ENCODE results near the gene SLCO2A1.

Gene SLCO2A1

DNA sequence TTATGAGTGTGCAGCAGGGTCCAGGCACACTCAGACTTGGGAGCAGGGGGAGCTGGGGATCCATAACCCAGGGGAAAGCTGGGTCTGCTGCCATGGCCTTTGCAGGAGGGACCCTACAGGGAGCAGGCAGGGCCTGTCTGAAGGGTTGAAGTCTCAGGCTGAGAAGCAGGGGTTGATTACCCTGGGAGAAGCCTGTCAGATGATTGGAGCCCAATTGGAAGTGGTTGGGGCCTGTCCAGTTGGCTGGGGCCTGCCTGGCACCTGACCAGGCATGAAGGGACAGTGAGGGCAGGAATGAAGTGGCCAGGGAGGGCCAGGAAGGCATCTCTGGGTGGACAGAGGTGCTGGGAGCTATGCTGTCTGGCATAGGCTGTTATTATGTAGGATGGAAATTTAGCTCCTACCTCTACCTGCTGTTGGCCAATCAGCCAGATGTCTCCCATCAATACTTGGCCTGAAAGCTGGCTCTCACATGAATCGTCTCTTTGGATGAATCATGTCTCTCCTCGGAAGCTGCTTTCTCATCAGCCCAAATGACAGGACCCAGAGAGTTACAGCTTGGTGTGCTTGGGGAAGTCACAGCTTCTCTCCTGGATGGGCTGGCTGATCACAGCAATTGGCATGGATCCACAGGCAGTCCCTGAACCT is 27.4 kb upstream of the SLCO2A1 start:
- Histone ChIP-seq H3K4me3 (ENCODE audit: low read depth, low read length) (no peak overlapping the region), H3K9me3 (ENCODE audit: control insufficient read depth, insufficient read depth, low read depth, low read length) (no peaks in the 10 kb centered on the region), H3K27ac (ENCODE audit: extremely low read depth, low read depth, low read length) (no peak overlapping the region), H3K4me1 (ENCODE audit: control insufficient read depth, insufficient read depth, low read length) (no peaks in the 10 kb centered on the region), H3K36me3 (ENCODE audit: control insufficient read depth in 2 of 2, insufficient read depth in 1 of 2, low read length in 2 of 2) (no peaks in the 10 kb centered on the region)
- POLR2A ChIA-PET, result no interaction called here
- CTCF ChIA-PET, result interaction anchor here (1.2 kb wide), 1 partner anchor 126 kb away, joined by 4 read pairs; no protein-coding TSS in a partner anchor
- TF ChIP-seq ZNF146 (tag by site-specific recombination; IDR thresholded peaks at IDR 0.05) (no peak), HOXA7 (CRISPR knock-in tag; IDR thresholded peaks at IDR 0.05; ENCODE audit: borderline replicate concordance) (no peak), ZNF221 (tag by site-specific recombination; IDR thresholded peaks at IDR 0.05; ENCODE audit: borderline replicate concordance) (no peak), ZNF701 (tag by site-specific recombination; IDR thresholded peaks at IDR 0.05) (no peak), ZNF626 (tag by site-specific recombination; IDR thresholded peaks at IDR 0.05) (no peak), RBAK (tag by site-specific recombination; IDR thresholded peaks at IDR 0.05) (no peak), ZNF140 (tag by site-specific recombination; IDR thresholded peaks at IDR 0.05) (no peak), MZF1 (tag by site-specific recombination; IDR thresholded peaks at IDR 0.05; ENCODE audit: borderline replicate concordance) (no peak), TCF7L2 (IDR thresholded peaks at IDR 0.05; ENCODE audit: borderline replicate concordance, low read depth, low read length) (no peak), ZNF2 (tag by site-specific recombination; IDR thresholded peaks at IDR 0.05) (no peak), ZNF211 (tag by site-specific recombination; IDR thresholded peaks at IDR 0.05; ENCODE audit: low read depth) (no peak), ZNF138 (tag by site-specific recombination; IDR thresholded peaks at IDR 0.05; ENCODE audit: borderline replicate concordance) (no peak)
- TF ChIP-seq, protein P1, sequence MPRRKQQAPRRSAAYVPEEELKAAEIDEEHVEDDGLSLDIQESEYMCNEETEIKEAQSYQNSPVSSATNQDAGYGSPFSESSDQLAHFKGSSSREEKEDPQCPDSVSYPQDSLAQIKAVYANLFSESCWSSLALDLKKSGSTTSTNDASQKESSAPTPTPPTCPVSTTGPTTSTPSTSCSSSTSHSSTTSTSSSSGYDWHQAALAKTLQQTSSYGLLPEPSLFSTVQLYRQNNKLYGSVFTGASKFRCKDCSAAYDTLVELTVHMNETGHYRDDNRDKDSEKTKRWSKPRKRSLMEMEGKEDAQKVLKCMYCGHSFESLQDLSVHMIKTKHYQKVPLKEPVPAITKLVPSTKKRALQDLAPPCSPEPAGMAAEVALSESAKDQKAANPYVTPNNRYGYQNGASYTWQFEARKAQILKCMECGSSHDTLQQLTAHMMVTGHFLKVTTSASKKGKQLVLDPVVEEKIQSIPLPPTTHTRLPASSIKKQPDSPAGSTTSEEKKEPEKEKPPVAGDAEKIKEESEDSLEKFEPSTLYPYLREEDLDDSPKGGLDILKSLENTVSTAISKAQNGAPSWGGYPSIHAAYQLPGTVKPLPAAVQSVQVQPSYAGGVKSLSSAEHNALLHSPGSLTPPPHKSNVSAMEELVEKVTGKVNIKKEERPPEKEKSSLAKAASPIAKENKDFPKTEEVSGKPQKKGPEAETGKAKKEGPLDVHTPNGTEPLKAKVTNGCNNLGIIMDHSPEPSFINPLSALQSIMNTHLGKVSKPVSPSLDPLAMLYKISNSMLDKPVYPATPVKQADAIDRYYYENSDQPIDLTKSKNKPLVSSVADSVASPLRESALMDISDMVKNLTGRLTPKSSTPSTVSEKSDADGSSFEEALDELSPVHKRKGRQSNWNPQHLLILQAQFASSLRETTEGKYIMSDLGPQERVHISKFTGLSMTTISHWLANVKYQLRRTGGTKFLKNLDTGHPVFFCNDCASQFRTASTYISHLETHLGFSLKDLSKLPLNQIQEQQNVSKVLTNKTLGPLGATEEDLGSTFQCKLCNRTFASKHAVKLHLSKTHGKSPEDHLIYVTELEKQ (tag by site-specific recombination; IDR thresholded peaks at IDR 0.05; ENCODE audit: borderline replicate concordance), result no peak
- TF ChIP-seq, protein P2, sequence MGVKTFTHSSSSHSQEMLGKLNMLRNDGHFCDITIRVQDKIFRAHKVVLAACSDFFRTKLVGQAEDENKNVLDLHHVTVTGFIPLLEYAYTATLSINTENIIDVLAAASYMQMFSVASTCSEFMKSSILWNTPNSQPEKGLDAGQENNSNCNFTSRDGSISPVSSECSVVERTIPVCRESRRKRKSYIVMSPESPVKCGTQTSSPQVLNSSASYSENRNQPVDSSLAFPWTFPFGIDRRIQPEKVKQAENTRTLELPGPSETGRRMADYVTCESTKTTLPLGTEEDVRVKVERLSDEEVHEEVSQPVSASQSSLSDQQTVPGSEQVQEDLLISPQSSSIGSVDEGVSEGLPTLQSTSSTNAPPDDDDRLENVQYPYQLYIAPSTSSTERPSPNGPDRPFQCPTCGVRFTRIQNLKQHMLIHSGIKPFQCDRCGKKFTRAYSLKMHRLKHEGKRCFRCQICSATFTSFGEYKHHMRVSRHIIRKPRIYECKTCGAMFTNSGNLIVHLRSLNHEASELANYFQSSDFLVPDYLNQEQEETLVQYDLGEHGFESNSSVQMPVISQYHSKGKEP (tag by site-specific recombination; IDR thresholded peaks at IDR 0.05), result no peak

DNA sequence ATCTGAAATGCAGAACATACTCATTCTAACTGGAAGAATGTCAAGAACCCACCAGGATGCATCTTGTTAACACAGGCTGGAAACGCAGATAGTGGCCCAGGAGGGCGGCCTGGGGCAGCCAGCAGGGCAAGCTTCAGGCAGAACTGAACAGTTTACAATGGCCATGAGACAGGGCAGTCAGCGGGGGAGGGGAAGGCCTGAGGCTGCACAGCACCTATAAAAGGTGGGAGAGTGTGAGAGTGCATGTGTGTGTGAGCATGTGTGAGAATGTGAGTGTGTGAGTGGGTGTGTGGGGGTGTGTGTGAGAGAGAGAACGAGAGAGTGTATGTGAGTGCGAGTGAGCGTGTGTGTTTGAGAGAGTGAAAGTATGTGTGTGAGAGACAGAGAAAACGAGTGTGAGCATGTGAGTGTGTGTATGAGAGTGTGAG is 26.8 kb upstream of the SLCO2A1 start:
- Histone ChIP-seq H3K27ac (ENCODE audit: extremely low read depth, low read depth, low read length) (no peak overlapping the region), H3K4me1 (ENCODE audit: control insufficient read depth, insufficient read depth, low read length) (no peaks in the 10 kb centered on the region), H3K9me3 (ENCODE audit: control insufficient read depth, insufficient read depth, low read depth, low read length) (no peaks in the 10 kb centered on the region), H3K4me3 (ENCODE audit: low read depth, low read length) (no peak overlapping the region), H3K36me3 (ENCODE audit: control insufficient read depth in 2 of 2, insufficient read depth in 1 of 2, low read length in 2 of 2) (no peaks in the 10 kb centered on the region)
- POLR2A ChIA-PET, result no interaction called here
- CTCF ChIA-PET, result no interaction called here
- TF ChIP-seq, protein P3, sequence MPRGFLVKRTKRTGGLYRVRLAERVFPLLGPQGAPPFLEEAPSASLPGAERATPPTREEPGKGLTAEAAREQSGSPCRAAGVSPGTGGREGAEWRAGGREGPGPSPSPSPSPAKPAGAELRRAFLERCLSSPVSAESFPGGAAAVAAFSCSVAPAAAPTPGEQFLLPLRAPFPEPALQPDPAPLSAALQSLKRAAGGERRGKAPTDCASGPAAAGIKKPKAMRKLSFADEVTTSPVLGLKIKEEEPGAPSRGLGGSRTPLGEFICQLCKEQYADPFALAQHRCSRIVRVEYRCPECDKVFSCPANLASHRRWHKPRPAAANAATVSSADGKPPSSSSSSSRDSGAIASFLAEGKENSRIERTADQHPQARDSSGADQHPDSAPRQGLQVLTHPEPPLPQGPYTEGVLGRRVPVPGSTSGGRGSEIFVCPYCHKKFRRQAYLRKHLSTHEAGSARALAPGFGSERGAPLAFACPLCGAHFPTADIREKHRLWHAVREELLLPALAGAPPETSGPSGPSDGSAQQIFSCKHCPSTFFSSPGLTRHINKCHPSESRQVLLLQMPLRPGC (tag by site-specific recombination; IDR thresholded peaks at IDR 0.05), result no peak
- peak; percentile 88 for TF ChIP-seq ZFHX2 (tag by site-specific recombination; conservative IDR thresholded peaks at IDR 0.05)
- peak; percentile 68 for TF ChIP-seq ZIC2 (tag by site-specific recombination; IDR thresholded peaks at IDR 0.05)
- TF ChIP-seq, protein P4, sequence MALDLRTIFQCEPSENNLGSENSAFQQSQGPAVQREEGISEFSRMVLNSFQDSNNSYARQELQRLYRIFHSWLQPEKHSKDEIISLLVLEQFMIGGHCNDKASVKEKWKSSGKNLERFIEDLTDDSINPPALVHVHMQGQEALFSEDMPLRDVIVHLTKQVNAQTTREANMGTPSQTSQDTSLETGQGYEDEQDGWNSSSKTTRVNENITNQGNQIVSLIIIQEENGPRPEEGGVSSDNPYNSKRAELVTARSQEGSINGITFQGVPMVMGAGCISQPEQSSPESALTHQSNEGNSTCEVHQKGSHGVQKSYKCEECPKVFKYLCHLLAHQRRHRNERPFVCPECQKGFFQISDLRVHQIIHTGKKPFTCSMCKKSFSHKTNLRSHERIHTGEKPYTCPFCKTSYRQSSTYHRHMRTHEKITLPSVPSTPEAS (tag by site-specific recombination; IDR thresholded peaks at IDR 0.05), result 0 out of 2 replicates have a peak, but pooled peaks have one; percentile 27
- no peak for TF ChIP-seq ZBTB1 (tag by site-specific recombination; IDR thresholded peaks at IDR 0.05)
- 0 out of 2 replicates have a peak, but pooled peaks have one; percentile 66 for TF ChIP-seq ZNF544 (tag by site-specific recombination; IDR thresholded peaks at IDR 0.05)
- TF ChIP-seq, protein P5, sequence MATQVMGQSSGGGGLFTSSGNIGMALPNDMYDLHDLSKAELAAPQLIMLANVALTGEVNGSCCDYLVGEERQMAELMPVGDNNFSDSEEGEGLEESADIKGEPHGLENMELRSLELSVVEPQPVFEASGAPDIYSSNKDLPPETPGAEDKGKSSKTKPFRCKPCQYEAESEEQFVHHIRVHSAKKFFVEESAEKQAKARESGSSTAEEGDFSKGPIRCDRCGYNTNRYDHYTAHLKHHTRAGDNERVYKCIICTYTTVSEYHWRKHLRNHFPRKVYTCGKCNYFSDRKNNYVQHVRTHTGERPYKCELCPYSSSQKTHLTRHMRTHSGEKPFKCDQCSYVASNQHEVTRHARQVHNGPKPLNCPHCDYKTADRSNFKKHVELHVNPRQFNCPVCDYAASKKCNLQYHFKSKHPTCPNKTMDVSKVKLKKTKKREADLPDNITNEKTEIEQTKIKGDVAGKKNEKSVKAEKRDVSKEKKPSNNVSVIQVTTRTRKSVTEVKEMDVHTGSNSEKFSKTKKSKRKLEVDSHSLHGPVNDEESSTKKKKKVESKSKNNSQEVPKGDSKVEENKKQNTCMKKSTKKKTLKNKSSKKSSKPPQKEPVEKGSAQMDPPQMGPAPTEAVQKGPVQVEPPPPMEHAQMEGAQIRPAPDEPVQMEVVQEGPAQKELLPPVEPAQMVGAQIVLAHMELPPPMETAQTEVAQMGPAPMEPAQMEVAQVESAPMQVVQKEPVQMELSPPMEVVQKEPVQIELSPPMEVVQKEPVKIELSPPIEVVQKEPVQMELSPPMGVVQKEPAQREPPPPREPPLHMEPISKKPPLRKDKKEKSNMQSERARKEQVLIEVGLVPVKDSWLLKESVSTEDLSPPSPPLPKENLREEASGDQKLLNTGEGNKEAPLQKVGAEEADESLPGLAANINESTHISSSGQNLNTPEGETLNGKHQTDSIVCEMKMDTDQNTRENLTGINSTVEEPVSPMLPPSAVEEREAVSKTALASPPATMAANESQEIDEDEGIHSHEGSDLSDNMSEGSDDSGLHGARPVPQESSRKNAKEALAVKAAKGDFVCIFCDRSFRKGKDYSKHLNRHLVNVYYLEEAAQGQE (tag by site-specific recombination; IDR thresholded peaks at IDR 0.05), result no peak
- TF ChIP-seq ZNF548 (tag by site-specific recombination; IDR thresholded peaks at IDR 0.05), result no peak
- TF ChIP-seq ZNF138 (tag by site-specific recombination; IDR thresholded peaks at IDR 0.05; ENCODE audit: borderline replicate concordance), result no peak
- peak; percentile 97 for TF ChIP-seq PRDM1 (tag by site-specific recombination; IDR thresholded peaks at IDR 0.05)
- no peak for TF ChIP-seq SALL2 (tag by site-specific recombination; IDR thresholded peaks at IDR 0.05; ENCODE audit: borderline replicate concordance)
